VCaP (cell line): Measurements from ENCODE around the gene OPHN1.
"Not testable (repeated sequence)": the region's sequence is repeated elsewhere in the genome, so short reads cannot be mapped to it uniquely, and the experiment has no call there.

Experiments used
- H3K27ac ChIP-seq: fragments of 450-650 bp; 2 replicates; pipeline ENCODE4 v1.5.1; 2017
- CTCF ChIP-seq: fragments of 450-650 bp; conservative IDR thresholded peaks from 2 replicates; pipeline ENCODE4 v1.5.1; 2017; ENCODE audit warnings: mild to moderate bottlenecking, moderate library complexity

The OPHN1 gene

GRCh38 chrX:68363984-68364383 is 69.3 kb downstream of the OPHN1 start:
- no peak for TF ChIP-seq CTCF
- no peak overlapping the region for H3K27ac ChIP-seq

GRCh38 chrX:68358679-68359078 is 74.6 kb downstream of the OPHN1 start:
- TF ChIP-seq CTCF: no peak

GRCh38 chrX:68355629-68355920 is 77.7 kb downstream of the OPHN1 start:
- peak overlapping the region; percentile 67 for H3K27ac ChIP-seq
- TF ChIP-seq CTCF: no peak

More at GRCh38 chrX:68358679-68359078, 74.6 kb downstream of the OPHN1 start:
- no peak overlapping the region for H3K27ac ChIP-seq

- no peak for TF ChIP-seq CTCF
- H3K27ac ChIP-seq: peak overlapping the region; percentile 67
Observed at GRCh38 chrX:68354879-68355628, 78.2 kb downstream of the OPHN1 start.

GRCh38 chrX:68345025-68345424 is 88.3 kb downstream of the OPHN1 start:
- no peak overlapping the region for H3K27ac ChIP-seq
- no peak for TF ChIP-seq CTCF

GRCh38 chrX:68343551-68343950 is 89.7 kb downstream of the OPHN1 start:
- H3K27ac ChIP-seq: no peak overlapping the region
- no peak for TF ChIP-seq CTCF

GRCh38 chrX:68332201-68332731 is 101.0 kb downstream of the OPHN1 start:
- H3K27ac ChIP-seq: peak overlapping the region; percentile 62
- no peak for TF ChIP-seq CTCF

GRCh38 chrX:68326841-68327240 is 106.5 kb downstream of the OPHN1 start:
- not testable (repeated sequence) for H3K27ac ChIP-seq
